Thoracic aorta (tissue), 2 donors: Measurements from ENCODE around the gene RGCC. TPM values are rescaled to one million over a fixed set of nuclear protein-coding genes. Genes with fewer than 3 reads are reported as not detected.
A peak's percentile ranks its signal among the peaks of the same experiment; 100 is the strongest.

Source experiments
- ATAC-seq: fragments of 150-250 bp; one replicate; pipeline ENCODE4 v1.8.0; 2017; ENCODE audit warnings: low read depth; ENCODE audit not compliant: insufficient number of reproducible peaks, low FRiP score
- DNase-seq: peaks from one replicate; pipeline ENCODE4 v3.0.0-alpha.2; 2020; ENCODE audit warnings: low spot score
- H3K27ac ChIP-seq, 2 donors: fragments of 200-600 bp; sonication (generic); 1 replicate in 1 of 2; 2 replicates in 1 of 2; pipeline ENCODE4 v1.5.1; 2016; ENCODE audit warnings: mild to moderate bottlenecking in 2 of 2, moderate library complexity in 2 of 2
- H3K27me3 ChIP-seq: fragments of 200-600 bp; sonication (generic); replicated peaks from 2 replicates; pipeline ENCODE4 v1.6.0; 2016; ENCODE audit warnings: mild to moderate bottlenecking; ENCODE audit not compliant: insufficient read depth
- H3K36me3 ChIP-seq: fragments of 200-600 bp; sonication (generic); one replicate; pipeline ENCODE4 v1.5.1; 2016
- H3K4me1 ChIP-seq, 2 donors: fragments of 200-600 bp; sonication (generic); 1 replicate in 1 of 2; 2 replicates in 1 of 2; pipeline versions ENCODE4 v1.5.1 to v1.6.0; 2016; ENCODE audit warnings: low read depth in 2 of 2, mild to moderate bottlenecking in 1 of 2; ENCODE audit not compliant: control insufficient read depth in 1 of 2
- H3K4me3 ChIP-seq: fragments of 200-600 bp; sonication (generic); 2 replicates; pipeline ENCODE4 v1.5.1; 2016; ENCODE audit warnings: mild to moderate bottlenecking
- H3K9me3 ChIP-seq: fragments of 200-600 bp; sonication (generic); 2 replicates; pipeline ENCODE4 v1.5.1; 2016
- CTCF ChIP-seq: fragments of 200-600 bp; sonication (generic); IDR thresholded peaks from one replicate; pipeline ENCODE4 v1.5.1; 2019; ENCODE audit warnings: antibody characterized with exemption
- total RNA-seq, 2 donors: library from RNA; depleted of rRNA; stranded (reverse); fragments of >200 nt; gene quantifications; one replicate each; pipeline versions ENCODE4 v1.1.0 to v1.2.3, GENCODE V29; 2016

RGCC gene
- total RNA-seq, 2 donors from 2014 or later, result 93.3 to 134 TPM

GRCh38 chr13:41462427-41462826, 5.1 kb downstream of the RGCC start:
- Histone ChIP-seq H3K36me3 (no peaks in the 10 kb centered on the region), H3K4me3 (no peak overlapping the region), H3K27ac (no peak overlapping the region), H3K27me3 (no peaks in the 10 kb centered on the region), H3K9me3 (no peaks in the 10 kb centered on the region), H3K4me1 (peaks cover 20 to 69% of the 10 kb centered on the region in 2 donors)
- DNase-seq, result no peak
- no peak for TF ChIP-seq CTCF
- ATAC-seq, result no peak

- Histone ChIP-seq H3K27ac (peak overlapping the region; percentile 22 to 68), H3K36me3 (peaks cover 7% of the 10 kb centered on the region), H3K4me1 (peaks cover 28 to 84% of the 10 kb centered on the region in 2 donors), H3K27me3 (no peaks in the 10 kb centered on the region), H3K9me3 (no peaks in the 10 kb centered on the region), H3K4me3 (no peak overlapping the region)
- ATAC-seq, result no peak
- TF ChIP-seq CTCF, result no peak
- DNase-seq, result no peak
Measured at GRCh38 chr13:41463838-41464602, 6.7 kb downstream of the RGCC start.

- no peak for DNase-seq
Measured at GRCh38 chr13:41465241-41465847, 8.0 kb downstream of the RGCC start.

GRCh38 chr13:41465898-41466320, 8.6 kb downstream of the RGCC start:
- H3K9me3 ChIP-seq, result no peaks in the 10 kb centered on the region
- peaks cover 28 to 70% of the 10 kb centered on the region in 2 donors for H3K4me1 ChIP-seq
- H3K4me3 ChIP-seq, result no peak overlapping the region
- ATAC-seq (no peak), DNase-seq (no peak)
- TF ChIP-seq CTCF, result no peak
- no peaks in the 10 kb centered on the region for H3K27me3 ChIP-seq
- peaks cover 20% of the 10 kb centered on the region for H3K36me3 ChIP-seq
- H3K27ac ChIP-seq, result peak overlapping the region; percentile 59 to 68

More at GRCh38 chr13:41465241-41465847, 8.0 kb downstream of the RGCC start:
- Histone ChIP-seq H3K36me3 (peaks cover 17% of the 10 kb centered on the region), H3K27me3 (no peaks in the 10 kb centered on the region), H3K4me3 (no peak overlapping the region), H3K27ac (peak overlapping the region; percentile 59 to 68), H3K4me1 (peaks cover 28 to 76% of the 10 kb centered on the region in 2 donors), H3K9me3 (no peaks in the 10 kb centered on the region)
- no peak for TF ChIP-seq CTCF
- ATAC-seq, result no peak

GRCh38 chr13:41467425-41467945, 10.1 kb downstream of the RGCC start:
- no peaks in the 10 kb centered on the region for H3K27me3 ChIP-seq
- no peak for DNase-seq
- H3K36me3 ChIP-seq, result peaks cover 24% of the 10 kb centered on the region
- H3K4me3 ChIP-seq, result peak overlapping the region; percentile 26
- ATAC-seq, result no peak
- H3K9me3 ChIP-seq, result no peaks in the 10 kb centered on the region
- peaks cover 20 to 57% of the 10 kb centered on the region in 2 donors for H3K4me1 ChIP-seq
- TF ChIP-seq CTCF, result no peak
- peak overlapping the region; percentile 59 to 68 for H3K27ac ChIP-seq
